Pons (tissue), 1 donor: ENCODE measurements around the gene TPCN1.

Experiments used
- DNase-seq: peaks from one replicate; pipeline ENCODE4 v3.0.0-alpha.2; 2016; ENCODE audit warnings: low spot score

TPCN1 gene

DNA sequence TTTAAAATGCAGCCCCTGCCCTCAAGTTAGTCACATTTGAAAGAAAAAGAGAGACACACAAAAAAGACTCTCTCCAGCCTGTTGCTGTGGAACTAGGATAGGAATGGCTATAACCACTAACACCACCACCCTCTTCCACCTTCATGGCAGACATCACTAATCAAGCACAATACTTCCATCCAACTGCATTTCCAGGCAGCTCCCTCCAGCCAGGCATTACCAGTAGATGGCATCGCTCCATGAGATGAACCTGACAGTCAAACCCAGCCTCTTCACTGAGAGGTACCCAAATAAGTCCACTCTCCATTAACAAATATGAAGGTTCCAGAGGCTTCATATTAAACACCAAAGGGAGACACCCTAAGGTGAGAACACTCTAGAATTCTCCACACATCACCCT lies 89.2 kb downstream of the TPCN1 start:
- DNase-seq, result no peak

DNA sequence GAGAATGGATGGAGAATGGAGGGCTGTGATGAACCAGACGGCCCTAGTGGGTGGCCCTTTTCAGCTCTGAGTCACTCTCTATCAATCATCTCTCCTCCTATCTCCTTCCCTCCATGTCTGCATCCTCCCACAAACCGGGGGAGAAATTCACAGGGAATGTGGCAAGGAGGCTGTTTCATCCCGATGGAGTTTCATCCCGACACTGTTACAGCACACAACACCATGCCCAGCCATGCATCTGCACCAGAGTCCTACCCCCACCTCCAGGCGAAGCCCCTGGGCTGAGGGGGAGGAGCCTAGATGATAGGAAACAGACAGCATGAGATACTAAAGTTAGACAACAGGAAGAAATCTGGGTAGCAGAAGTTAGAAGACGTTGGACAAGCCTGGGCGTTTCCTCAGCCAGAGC lies 92.9 kb downstream of the TPCN1 start:
- DNase-seq, result no peak

- DNase-seq, result no peak
These were observed 94.1 kb downstream of the TPCN1 start for GRCh38 chr12:113315358-113315757.

- no peak for DNase-seq
These were observed 94.9 kb downstream of the TPCN1 start for GRCh38 chr12:113316155-113316554.

GRCh38 chr12:113317122-113317521 lies 95.9 kb downstream of the TPCN1 start:
- no peak for DNase-seq

- no peak for DNase-seq
These were observed 96.9 kb downstream of the TPCN1 start for GRCh38 chr12:113318046-113318656.

DNA sequence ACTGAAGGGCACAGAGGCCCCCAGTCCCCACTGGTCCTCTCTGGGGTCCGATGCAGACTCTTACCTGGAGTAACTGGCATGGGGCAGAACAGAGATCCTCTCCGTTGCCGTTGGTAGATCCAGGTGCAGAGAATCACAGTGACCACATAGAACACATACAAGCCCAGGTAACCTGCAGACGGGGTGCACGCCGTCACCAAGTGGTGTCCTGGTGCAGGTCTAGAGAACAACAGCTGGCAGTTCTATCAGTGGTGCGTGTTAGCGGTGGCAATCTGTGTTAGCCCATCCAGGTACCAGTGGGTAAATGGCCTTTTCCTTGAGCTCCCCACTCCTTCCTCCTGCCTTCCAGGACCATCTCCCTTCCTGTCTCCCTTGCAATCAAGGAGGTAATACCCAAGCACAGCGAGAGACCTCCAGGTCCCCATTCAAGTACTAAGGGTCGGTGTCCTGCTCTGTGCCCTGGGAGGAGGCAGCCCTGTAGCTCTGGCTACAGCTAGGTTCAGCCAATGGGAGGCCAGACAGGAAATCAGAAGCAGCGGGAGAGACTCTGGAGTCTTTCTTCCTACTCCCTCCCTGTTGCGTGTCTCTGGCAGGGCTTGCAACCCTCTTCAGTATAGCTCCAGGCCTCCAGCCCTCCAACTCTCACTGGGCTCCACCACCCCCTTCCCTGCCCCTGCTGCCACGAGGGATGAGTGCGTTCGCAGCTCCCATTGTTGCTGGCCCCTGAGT lies 97.8 kb downstream of the TPCN1 start:
- DNase-seq, result no peak

DNA sequence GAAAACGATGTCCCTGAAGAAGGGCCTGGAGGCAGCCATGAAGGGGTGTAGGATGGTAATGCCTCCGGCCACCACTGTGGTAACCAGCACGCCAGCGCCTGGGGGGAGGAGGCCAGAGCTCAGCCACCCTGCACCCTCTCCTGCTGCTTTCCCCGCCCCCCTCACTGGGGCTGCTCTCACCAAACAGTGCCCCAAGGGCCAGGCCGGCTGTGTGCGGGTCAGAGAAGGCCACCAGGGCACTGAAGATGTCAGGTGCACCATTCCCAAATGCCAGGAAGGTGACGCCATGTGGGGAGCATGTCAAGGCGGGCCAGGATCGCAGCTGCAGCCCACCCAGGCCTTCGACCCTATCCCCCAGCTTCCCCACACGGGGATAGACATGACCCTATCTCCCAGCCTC lies 99.1 kb downstream of the TPCN1 start:
- no peak for DNase-seq

GRCh38 chr12:113322343-113322742 lies 101.1 kb downstream of the TPCN1 start:
- DNase-seq, result no peak

GRCh38 chr12:113325916-113326315 lies 104.7 kb downstream of the TPCN1 start:
- no peak for DNase-seq

DNA sequence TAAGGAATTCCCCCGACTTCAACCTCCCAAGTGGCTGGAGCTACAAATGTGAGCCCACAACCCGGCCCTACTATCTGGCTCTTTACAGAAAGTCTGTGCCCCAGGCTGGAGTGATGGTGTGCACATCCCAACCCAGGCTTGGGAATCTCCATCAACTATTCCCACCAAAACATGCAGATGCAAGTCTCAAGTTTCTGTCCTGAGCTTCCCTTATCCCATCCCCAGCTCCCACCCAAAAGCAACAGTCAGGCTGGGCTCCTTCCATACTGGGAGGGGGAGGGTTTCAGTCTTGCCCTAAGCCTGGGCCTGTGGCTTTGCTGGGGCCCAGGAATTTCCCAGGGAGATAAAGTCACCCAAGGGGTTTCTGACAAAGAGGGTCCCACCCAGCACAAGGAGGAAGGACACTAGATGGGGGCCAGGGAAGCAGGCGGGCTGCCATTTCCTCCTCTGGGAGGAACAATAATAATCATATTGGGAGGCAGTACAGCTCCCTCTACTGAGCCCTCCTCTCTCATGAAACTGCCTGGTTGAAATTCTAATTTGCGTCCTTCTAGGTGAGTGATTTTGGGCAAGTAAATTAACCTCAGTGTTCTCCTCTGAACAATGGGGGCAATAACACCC lies 105.6 kb downstream of the TPCN1 start:
- DNase-seq, result no peak

DNA sequence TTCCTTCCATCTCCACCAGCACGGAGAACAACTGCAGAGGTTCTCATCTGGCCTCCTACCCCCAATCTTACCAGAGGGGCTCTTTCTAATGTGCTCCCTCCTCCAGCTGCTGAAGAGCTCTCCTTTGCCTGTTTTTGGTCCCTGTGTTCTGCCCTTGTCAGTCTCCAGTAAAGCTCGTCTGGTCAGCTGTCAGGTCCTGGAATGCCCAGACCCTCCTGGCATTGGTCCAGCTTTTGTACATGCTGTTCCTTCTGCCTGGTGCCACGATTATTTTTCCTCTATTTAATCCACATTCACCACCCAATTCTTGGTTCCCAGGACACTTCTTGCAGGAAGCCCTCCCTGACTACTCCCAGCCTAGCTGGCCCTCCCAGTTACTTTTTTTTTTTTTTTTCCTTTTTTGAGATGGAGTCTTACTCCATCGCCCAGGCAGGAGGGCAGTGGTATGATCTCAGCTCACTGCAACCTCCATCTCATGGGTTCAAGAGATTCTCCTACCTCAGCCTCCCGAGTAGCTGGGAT lies 107.2 kb downstream of the TPCN1 start:
- no peak for DNase-seq

DNA sequence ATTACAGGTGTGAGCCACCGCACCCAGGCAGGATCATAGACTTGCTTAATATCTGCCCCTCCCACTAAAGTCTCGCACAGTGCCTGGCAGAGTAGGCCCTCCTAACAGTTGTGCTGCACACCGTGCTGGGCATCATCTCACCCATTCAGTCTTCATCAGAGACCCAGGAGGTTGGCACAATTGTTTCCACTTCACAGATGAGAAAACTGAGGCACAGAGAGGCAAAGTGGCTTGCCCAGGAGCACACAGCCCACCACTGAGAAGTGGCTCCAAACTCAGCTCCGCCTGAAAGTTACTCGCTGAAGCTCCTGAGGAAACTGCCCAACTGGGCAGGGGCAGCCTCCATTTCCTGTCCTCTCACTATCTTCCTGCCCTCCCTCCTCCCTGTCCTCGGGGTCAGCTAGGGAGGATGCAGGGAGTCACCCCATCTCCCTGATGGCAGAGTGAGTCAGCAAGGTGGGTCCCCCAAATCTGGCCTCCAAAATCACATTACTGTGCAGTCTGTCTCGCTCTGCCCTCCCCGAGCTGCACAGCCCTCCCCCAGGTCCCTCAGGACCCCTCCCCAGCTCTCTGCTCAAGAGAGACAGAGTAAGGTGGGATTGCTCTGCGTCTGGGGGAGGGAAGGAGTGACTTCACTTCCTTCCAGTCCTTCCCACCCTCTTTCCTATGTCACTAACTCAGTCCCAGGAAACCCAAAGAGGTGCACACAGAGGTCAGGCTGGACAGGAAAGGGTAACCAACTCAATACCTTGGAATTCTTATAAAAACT lies 107.9 kb downstream of the TPCN1 start:
- no peak for DNase-seq

DNA sequence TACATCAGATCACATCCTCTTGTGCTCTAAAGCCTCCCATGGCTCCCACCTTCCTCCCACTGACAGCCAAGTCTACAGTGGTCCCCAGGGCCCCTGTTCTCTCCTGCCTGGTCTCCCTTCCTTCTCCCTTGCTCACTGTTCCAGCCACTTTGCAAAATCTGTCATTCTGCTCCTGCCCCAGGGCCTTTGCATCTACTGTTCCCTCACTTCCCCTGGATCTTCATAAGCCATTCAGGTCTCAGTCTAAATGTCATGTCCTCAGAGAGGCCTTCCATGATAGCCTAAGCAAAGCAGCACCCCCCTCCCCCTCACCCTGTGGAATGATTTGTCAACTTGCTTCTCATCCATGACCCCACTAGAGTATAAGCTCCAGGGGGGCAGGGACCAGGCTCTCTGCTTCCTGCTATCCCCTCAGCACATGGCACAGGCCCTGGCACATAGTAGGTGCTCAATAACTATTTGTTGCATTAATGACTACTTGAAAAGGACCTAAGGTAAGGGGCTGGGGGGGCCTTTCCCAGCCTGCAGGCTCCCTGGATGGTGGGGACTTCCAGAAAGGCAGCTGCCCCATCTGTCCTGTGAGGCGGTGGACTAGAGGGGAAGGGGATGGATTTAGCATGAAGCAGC lies 108.6 kb downstream of the TPCN1 start:
- DNase-seq, result no peak

GRCh38 chr12:113330505-113330904 lies 109.2 kb downstream of the TPCN1 start:
- no peak for DNase-seq

DNA sequence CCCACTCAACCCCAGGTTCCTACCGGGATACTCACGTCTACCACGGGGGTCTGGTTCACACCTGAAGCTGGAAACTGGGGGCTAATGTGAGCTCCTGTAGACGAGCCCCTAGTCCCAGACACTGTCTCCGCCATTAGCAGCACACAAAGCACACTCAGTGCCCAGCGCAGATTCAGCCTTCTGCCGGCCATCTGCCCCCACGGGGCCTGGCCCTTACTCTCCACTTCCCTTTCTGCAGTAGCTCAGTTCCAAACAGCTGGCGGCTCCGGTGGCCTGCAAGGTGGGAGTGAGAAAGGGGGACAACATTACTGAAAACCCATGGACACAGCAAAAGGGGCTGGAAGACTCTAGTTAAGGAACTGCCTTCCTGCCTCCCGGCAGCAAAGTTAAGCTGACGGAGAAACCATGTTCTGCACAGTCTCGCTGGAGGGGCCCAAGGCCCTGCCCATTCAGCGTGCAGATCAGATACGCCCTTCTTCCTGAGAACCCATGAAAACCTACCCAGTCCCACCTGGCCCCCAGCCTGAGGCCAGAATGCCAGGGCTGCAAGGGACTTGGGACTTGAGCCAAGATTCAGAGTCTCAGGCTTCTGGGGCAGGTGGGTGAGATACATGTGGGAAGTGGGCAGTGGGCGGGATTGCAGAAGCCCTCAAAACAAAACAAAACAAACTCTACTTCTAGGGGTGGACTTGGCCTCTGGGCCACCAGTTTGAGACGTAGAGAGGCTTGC lies 111.6 kb downstream of the TPCN1 start:
- no peak for DNase-seq

- no peak for DNase-seq
These were observed 112.1 kb downstream of the TPCN1 start for GRCh38 chr12:113333418-113333750.

- DNase-seq, result peak; percentile 24
These were observed 112.9 kb downstream of the TPCN1 start for GRCh38 chr12:113333877-113334785.

DNA sequence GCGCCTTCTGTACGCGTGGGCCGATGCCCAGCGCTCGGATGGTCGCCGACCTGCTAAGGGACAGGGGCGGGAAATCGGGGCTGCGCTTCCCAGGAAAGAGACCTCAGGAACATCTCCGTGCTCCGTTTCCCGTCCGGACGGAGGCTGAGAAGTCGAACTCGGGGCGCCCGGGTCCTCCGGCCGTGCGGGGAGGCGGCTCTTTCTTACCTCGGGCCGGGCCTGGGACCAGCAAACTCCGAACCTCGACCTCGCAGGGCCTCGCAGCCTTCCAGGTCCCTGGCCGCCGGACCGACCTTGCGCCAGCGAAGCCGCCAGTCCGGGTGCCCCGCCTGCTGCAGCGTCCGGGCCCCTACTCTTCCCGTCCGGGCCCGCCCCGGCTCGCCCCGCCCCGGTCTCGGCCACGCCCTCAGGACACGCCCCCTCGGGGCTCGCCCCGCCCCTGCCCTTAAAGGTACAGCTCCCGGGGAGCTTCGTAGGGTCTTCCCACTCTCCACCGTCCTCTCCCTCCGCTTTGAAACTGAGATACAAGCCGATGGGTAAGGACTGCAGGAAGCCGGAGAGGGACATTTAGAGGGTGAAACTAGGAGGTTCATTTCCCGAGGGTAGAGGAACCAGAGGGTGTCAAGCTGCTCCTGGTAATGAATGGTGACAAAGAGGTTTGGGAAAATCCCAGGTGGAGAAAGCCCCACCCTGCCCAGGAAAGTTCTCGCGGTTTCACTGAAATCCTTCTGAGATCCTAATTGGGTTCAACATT lies 113.7 kb downstream of the TPCN1 start, which contains the start of gene SLC8B1:
SLC8B1 (minus strand) TSS at position 324 of the 754 bp plus-strand sequence. CDS start 2,231 bp downstream, outside the sequence.
- DNase-seq, result peak; percentile 75
